Stimulated activated CD4-positive, alpha-beta T cell treated with anti-CD3 and anti-CD28 coated beads, Interleukin-4, amount 100 ng/mL, for 24 hours (primary cell): Measurements from ENCODE around the gene RELL2.
A peak's percentile ranks its signal among the peaks of the same experiment; 100 is the strongest.

ENCODE experiments used
- DNase-seq: peaks from one replicate; pipeline ENCODE4 v3.0.0-alpha.2; 2020

RELL2 gene

DNA sequence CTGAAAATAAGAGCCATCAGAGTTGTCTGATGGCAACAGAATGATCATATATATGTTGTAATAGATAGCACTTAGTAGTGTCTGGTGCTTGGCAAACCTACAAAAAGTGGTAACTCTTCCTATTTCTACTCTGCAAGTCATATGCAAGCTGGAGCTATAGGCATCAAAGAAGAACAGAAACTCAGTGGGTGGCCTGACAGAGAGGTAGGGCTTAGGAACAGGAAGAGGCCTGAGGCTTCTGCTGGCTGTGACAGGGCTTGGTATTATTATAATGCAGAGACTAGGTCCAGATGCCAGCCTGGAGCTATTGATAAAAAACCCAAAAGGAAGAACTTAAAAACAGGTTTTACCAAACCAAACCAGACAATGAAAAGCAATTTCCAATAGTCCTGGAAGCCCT is 13.6 kb upstream of the RELL2 start:
- peak; percentile 39 for DNase-seq

DNA sequence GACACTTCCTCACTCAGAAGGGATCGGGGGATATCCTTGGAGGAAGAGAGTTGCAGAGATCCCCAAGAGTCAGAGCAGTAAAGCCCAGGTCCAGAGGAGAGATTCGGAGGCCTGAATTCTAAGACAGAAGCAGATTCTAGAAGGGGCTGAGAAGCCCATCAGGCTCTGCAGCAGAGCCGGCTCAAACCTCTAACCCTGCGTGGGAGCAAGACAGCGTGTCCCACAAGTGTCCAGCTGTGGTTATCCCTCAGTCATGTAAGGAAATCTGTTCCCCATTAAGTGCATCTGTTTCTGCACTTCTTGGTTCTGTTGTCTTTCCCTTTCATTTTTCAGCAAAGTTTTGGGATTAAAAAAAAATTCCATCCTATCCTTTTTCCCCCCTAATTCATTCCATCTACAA is 13.2 kb upstream of the RELL2 start:
- no peak for DNase-seq

DNA sequence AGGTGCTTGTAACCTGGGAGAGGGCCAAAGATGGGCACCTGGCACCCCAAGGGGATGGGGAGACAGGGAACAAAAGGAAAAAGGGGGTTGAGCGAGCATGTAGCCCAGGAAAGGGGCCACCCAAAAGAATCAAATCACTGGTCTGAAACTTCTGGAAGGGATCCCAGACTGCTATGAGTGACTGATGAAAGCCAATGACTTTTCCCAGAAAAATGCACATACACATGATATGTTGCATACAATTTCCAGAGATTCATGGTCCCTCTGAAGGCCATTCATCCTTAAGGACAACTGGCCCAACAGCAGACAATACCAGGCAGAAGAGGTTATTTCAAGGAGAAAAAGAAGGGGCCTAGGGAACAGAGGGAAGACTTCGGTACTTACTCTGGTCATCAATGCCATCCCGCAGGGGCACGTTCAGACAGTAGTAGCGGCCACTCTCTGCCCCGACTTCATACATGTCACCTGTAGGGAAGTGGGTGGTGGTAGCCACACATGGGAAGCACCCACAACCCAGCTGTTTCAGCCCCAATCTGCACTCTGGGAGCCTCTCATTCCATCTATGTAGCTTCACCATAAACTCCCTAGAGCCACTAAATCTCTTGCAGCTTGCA is 8.5 kb upstream of the RELL2 start:
- no peak for DNase-seq

GRCh38 chr5:141630570-141631140 is 6.1 kb upstream of the RELL2 start:
- no peak for DNase-seq

GRCh38 chr5:141632650-141633049 is 4.1 kb upstream of the RELL2 start:
- DNase-seq, result no peak

DNA sequence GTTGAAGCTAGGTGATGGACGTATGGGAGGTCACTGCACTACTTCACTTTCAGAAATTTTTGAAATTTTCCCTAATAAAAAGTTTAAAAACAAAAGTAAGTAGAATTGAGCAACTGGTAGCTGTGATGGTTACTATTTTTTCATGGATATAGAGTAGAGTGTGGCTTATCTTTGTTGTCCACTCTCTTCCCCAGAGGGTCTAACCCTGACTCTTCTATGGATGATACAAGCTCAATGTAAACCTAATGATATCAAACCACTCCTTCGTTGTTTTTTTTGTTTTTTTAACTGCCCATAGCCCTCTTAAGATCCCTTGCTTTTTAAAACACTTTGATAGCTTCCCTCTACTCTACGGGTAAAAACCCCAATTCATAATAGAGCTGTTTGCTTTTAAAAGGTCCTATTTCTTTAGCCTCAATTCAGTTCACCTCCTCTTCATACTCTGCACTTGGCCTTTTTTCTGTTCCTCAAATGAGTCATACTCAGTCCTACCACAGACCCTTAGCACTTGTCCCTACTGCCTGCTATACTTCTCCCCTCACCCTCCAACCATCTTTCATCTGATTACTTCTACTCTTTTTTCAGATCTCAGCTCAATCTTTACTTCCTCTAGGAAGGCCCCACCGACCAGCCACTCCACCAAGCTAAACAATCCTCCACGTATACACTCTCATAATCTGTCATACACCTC is 2.8 kb upstream of the RELL2 start:
- no peak for DNase-seq

DNA sequence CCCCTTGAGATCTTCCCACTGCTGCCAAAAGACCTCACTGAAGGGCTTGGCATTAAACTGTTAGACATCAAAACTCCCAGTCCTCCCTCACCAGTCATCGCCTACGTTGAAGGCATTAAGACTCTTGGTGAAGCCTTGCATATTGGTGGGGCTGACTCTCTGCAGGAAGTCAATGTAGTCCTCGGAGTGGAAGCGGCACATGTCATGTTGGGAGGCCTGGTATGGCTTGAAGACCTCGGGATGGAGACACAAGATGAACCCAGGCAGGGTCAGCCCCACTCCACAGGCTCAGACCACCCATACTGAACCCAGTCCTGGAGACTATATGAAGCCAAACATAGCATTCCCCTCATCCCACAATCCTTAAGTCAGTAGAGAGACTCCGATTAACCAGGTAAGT is 2.1 kb upstream of the RELL2 start:
- DNase-seq, result no peak

DNA sequence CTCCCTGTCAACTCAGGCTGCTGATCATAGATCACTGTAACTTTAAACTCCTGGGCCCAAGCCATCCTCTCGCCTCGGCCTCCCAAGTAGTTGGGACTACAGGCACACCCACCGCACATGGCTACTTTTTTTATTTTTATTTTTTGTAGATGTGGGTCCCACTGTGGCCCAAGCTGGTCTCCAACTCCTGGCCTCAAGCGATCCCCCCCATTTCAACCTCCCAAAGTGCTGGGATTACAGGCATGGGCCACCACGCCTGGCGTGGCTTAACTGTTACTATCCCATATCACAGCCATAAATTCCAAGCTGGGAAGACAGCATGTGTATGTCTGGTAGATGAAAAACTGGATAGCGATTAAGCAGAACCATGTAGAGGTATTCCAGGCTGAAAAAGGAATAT is 1.2 kb upstream of the RELL2 start:
- DNase-seq, result no peak

DNA sequence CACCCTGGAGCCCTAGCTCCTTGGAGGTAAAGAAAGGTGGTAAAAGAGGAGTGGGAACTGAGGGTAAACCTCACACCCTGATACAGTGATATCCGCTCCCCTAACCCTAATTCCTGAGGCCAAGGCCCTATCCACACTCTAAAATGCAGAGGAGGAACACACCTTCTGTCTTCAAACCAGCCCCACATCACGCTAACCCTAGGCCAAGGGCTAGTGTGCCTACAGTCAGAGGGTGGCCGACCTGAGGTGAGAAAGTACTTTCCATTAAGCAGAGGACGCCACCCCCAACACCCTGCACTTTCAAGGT is 738 bp upstream of the RELL2 start:
- no peak for DNase-seq

DNA sequence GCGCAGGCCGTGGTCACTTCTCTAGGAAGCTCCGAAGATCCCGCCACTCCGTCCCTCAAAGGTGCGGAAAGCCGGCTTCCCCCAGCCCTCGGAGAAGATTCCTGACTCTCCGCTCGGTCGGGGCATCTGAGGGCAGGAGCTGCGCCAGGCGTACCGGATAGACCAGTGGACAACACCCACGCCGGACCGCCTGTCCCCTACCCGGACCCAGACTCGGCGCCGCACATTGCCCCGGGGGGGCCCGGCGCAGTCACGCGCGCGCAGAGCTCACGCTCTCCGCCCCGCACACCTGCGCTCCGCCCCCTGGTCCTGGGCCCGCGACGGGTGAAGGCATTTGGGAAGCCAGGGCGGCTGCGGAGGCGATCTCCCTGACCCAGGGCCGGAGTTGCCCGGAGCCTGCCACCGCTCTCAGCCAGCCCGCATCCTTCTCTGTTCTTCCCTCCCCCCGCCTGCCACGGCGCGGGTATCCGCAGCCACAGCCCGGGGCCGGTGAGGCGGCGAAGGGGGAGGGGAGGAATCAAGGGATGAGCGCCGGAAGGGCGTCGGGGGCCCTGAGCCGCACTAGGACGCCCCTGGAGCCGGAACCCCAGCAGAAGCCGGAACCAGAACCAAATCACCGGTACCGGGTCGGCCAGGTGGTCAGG is 448 bp downstream of the RELL2 start:
- peak; percentile 63 for DNase-seq

DNA sequence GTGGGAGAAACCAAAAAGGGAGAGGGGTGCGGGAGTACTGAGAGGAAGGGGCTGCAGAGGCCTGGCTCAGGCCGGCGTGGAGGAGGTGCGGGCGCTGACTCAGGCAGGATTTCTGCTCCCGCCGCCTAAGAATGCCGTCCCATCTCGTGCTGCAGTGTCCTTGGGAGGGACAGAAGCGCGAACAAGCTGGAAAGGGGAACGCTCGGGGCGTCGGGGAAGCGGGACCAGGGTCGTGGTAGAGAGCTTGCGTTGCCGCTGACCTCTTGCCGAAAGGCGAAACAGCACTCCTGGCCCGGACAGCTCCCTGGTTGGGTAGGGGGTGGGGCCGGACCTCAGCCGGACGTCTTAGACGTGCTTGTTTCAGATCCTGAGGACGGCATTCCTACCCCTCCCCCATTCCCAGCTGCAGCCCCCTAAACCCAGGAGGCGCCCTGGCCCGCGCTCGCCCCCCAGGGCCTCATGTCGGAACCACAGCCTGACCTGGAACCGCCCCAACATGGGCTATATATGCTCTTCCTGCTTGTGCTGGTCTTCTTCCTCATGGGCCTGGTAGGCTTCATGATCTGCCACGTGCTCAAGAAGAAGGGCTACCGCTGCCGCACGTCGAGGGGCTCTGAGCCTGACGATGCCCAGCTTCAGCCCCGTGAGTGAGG is 1.1 kb downstream of the RELL2 start:
- DNase-seq, result peak; percentile 60

DNA sequence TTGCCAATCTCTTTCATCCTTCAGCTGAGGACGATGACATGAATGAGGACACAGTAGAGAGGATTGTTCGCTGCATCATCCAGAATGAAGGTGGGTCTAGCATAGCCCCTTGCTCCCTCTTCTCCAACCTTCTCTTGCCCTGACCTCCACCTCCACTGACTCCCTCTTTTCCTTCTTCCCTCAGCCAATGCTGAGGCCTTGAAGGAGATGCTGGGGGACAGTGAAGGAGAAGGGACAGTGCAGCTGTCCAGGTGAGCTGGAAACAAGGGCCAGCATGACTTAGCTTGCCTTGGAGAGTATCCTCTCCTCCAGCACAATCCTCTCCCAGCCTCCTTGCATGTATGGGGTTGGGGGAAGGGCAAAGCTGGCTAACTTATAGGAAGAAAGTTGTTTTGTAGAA is 2.0 kb downstream of the RELL2 start:
- no peak for DNase-seq

- DNase-seq, result no peak
These were observed 2.7 kb downstream of the RELL2 start for GRCh38 chr5:141639357-141640050.

DNA sequence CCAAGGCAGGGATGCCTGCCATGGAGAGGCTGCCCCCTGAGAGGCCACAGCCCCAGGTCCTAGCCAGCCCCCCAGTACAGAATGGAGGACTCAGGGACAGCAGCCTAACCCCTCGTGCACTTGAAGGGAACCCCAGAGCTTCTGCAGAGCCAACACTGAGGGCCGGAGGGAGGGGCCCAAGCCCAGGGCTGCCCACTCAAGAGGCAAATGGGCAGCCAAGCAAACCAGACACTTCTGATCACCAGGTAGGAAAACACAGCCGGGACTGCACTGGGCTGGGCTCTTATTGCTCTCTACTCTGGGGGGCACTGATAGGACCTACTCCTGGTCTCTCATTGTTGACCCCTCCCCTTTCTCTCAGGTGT is 3.2 kb downstream of the RELL2 start:
- no peak for DNase-seq

- DNase-seq, result no peak
These were observed 3.9 kb downstream of the RELL2 start for GRCh38 chr5:141640698-141641097.

- DNase-seq, result peak; percentile 43
These were observed 5.0 kb downstream of the RELL2 start for GRCh38 chr5:141641634-141642267.

DNA sequence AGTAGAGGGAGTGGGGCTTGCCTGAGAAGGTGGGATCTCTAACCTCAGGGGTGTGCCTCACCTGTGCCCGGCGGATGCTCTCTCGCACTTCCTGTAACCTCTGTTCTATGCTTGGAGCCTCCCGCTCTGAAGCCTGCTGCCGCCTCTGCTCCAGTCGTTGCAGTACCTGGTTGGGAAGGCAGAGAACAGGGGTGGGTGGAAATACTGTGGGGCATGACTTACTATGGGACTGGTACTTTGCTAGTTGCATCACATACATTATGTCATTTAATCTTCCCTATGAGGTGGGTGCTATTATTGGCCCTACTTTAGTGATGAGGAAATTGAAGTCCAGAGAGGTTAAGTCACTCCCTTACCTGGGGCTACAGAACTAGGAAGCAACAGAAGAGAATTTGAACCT is 9.2 kb downstream of the RELL2 start:
- DNase-seq, result no peak

- no peak for DNase-seq
These were observed 10.4 kb downstream of the RELL2 start for GRCh38 chr5:141647242-141647641.

DNA sequence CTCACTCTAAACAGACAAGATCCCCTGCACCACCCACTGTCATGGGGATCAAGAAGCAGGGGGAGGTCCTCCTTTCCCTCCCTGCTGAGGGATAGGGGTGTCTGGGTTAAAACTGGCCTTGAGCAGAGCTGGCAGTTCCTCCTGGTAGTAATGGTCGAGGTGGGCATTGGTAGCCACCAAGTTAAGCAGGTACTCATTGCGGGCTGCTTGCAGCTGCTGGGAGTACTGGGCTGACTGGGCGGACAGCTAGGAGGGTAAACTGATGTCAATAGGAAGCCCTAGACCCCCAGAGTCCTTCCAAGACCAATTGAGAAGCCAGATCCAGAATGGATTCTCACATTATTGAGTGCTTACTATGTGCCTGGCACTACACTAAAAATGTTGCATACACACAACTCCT is 11.1 kb downstream of the RELL2 start:
- DNase-seq, result no peak

DNA sequence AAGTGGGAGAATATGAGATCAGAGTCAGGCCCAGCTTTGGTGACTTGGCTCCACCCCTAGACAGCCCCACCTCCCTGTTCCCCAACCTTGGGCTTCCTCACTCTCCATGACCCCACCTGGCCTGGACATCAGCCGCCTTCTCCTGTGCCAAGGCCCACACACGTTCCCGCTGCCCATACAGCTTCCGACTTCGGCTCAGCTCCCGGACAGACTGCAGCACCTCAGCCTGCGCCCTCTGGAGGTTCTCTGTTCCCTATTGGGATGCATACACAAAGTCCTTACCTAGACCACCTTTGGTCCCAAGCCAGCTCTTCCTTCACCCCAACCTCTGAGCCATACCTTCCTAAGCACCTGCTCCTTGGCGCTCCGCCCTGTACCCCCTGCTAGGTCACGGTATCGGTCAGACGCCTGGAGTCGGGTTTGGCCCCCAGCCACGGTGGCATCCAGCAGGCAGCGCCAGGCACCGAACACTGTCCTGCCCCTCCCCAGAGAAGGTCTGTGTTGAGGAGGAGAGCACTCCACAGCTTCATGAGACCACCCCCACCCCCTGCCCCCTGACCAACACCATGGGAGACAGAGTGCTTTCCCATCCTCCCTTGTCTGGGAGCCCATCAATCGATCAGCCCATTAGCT is 12.4 kb downstream of the RELL2 start:
- DNase-seq, result no peak

DNA sequence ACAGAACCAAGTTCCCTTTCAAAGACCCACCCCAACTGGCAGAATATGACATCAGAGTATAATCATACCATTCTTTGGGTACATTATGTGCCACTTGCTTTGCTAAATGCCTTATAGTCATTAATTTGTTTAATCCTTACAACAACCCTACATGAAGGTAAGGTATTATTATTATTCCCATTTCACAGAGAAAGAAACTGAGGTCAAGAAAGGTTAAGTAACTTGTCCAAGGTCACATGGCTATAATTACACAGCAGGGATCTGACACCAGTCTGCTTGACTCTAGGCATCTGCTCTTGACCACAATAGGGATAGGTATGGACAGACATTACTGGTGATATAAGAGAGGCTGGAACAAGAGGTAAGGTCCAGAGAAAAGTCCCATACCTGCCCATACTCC is 13.2 kb downstream of the RELL2 start:
- DNase-seq, result no peak
